WERI-Rb-1 (cell line): ENCODE data around the gene PGM3.
A peak's percentile ranks its signal among the peaks of the same experiment; 100 is the strongest.

Experiments
- DNase-seq: peaks from one replicate; pipeline ENCODE4 v3.0.0-alpha.2; 2020
- H3K27ac ChIP-seq: fragments of 250-450 bp; sonication (Bioruptor Pico); 2 replicates; pipeline ENCODE4 v1.5.1; 2020; ENCODE audit warnings: mild to moderate bottlenecking, moderate library complexity
- H3K27me3 ChIP-seq: fragments of 250-450 bp; sonication (Bioruptor Pico); 2 replicates; pipeline ENCODE4 v1.5.1; 2021; ENCODE audit warnings: mild to moderate bottlenecking, low read depth, moderate library complexity; ENCODE audit not compliant: insufficient read depth, severe bottlenecking
- H3K36me3 ChIP-seq: fragments of 250-450 bp; sonication (Bioruptor Pico); 2 replicates; pipeline ENCODE4 v1.5.1; 2020; ENCODE audit warnings: mild to moderate bottlenecking, moderate library complexity
- H3K4me3 ChIP-seq: 2 replicates; pipeline ENCODE4 v1.5.1; 2011; ENCODE audit warnings: low read depth, mild to moderate bottlenecking, control low read depth, low read length
- H3K9me3 ChIP-seq: fragments of 250-450 bp; sonication (Bioruptor Pico); 2 replicates; pipeline ENCODE4 v1.5.1; 2021; ENCODE audit warnings: mild to moderate bottlenecking, moderate library complexity; ENCODE audit not compliant: severe bottlenecking
- CTCF ChIP-seq: IDR thresholded peaks from 2 replicates; pipeline ENCODE4 v1.5.1; 2011; ENCODE audit warnings: low read depth, mild to moderate bottlenecking, control low read depth, inconsistent platforms, low read length

PGM3 gene

GRCh38 chr6:83192871-83193746 is at the start of gene PGM3, which contains the start of gene RWDD2A:
Gene PGM3 (minus strand): TSS chr6:83193265. CDS start chr6:83191012, 2,253 bp downstream.
Gene RWDD2A (plus strand): TSS chr6:83193357. CDS start chr6:83194452, 1,095 bp downstream.
- peak; percentile 89 for DNase-seq
- peaks cover 38% of the 10 kb centered on the region for H3K36me3 ChIP-seq
- peak within 1 kb of the TSS; percentile 60 for H3K4me3 ChIP-seq
- TF ChIP-seq CTCF, result no peak
- peak within 1 kb of the TSS; percentile 77 for H3K27ac ChIP-seq
- no peaks in the 10 kb centered on the region for H3K9me3 ChIP-seq
- H3K27me3 ChIP-seq, result no peaks in the 10 kb centered on the region

GRCh38 chr6:83231146-83231545 is 38.1 kb upstream of the PGM3 start:
- no peaks in the 10 kb centered on the region for H3K9me3 ChIP-seq
- no peaks in the 10 kb centered on the region for H3K27me3 ChIP-seq
- DNase-seq, result no peak
- H3K36me3 ChIP-seq, result no peaks in the 10 kb centered on the region
- TF ChIP-seq CTCF, result no peak
- H3K27ac ChIP-seq, result no peak overlapping the region
- no peak overlapping the region for H3K4me3 ChIP-seq

- Histone ChIP-seq H3K27ac (no peak overlapping the region), H3K4me3 (no peak overlapping the region), H3K27me3 (no peaks in the 10 kb centered on the region), H3K9me3 (no peaks in the 10 kb centered on the region), H3K36me3 (no peaks in the 10 kb centered on the region)
- DNase-seq, result no peak
- no peak for TF ChIP-seq CTCF
These were observed 33.5 kb upstream of the PGM3 start for GRCh38 chr6:83226517-83226916.

GRCh38 chr6:83221889-83222479 is 28.9 kb upstream of the PGM3 start:
- no peaks in the 10 kb centered on the region for H3K36me3 ChIP-seq
- no peak for DNase-seq

GRCh38 chr6:83221276-83221675 is 28.2 kb upstream of the PGM3 start:
- no peak for TF ChIP-seq CTCF
- Histone ChIP-seq H3K27me3 (no peaks in the 10 kb centered on the region), H3K27ac (no peak overlapping the region), H3K9me3 (no peaks in the 10 kb centered on the region), H3K36me3 (no peaks in the 10 kb centered on the region), H3K4me3 (no peak overlapping the region)
- DNase-seq, result no peak

More at GRCh38 chr6:83221889-83222479, 28.9 kb upstream of the PGM3 start:
- Histone ChIP-seq H3K27ac (no peak overlapping the region), H3K4me3 (no peak overlapping the region), H3K9me3 (no peaks in the 10 kb centered on the region), H3K27me3 (no peaks in the 10 kb centered on the region)
- TF ChIP-seq CTCF, result no peak
